Mesendoderm (in vitro differentiated cells): ENCODE results near the gene TAF11L13. TPM values are rescaled to one million over a fixed set of nuclear protein-coding genes. Genes with fewer than 3 reads are reported as not detected.
"Not testable (repeated sequence)": the region's sequence is repeated elsewhere in the genome, so short reads cannot be mapped to it uniquely, and the experiment has no call there.

ENCODE experiments used
- DNase-seq: peaks from one replicate; pipeline ENCODE4 v3.0.0; 2013
- H2AK5ac ChIP-seq: 2 replicates; pipeline ENCODE4 v1.6.1; 2013; ENCODE audit warnings: low read length, inconsistent platforms
- H2BK120ac ChIP-seq: 2 replicates; pipeline ENCODE4 v1.6.1; 2013; ENCODE audit warnings: low read depth, mild to moderate bottlenecking, low read length, moderate library complexity, mixed read lengths
- H2BK15ac ChIP-seq: replicated peaks from 2 replicates; pipeline ENCODE4 v1.6.1; 2013; ENCODE audit warnings: low read depth, mild to moderate bottlenecking, moderate library complexity
- H2BK5ac ChIP-seq: 2 replicates; pipeline ENCODE4 v1.6.1; 2013; ENCODE audit warnings: low read length, inconsistent platforms
- H3K18ac ChIP-seq: 2 replicates; pipeline ENCODE4 v1.6.1; 2013; ENCODE audit warnings: mild to moderate bottlenecking, low read length, mixed read lengths
- H3K23ac ChIP-seq: one replicate; pipeline ENCODE4 v1.6.1; 2013; ENCODE audit warnings: low read length
- H3K27ac ChIP-seq: 2 replicates; pipeline ENCODE4 v1.5.1; 2013; ENCODE audit warnings: low read depth, mild to moderate bottlenecking, inconsistent platforms, low read length, moderate library complexity
- H3K27me3 ChIP-seq: 2 replicates; pipeline ENCODE4 v1.6.1; 2013; ENCODE audit warnings: low read length, control low read depth, mild to moderate bottlenecking, inconsistent platforms; ENCODE audit not compliant: insufficient read depth, poor library complexity
- H3K36me3 ChIP-seq: 2 replicates; pipeline ENCODE4 v1.6.1; 2013; ENCODE audit warnings: low read length, inconsistent platforms; ENCODE audit not compliant: control insufficient read depth, insufficient read depth
- H3K4ac ChIP-seq: one replicate; pipeline ENCODE4 v1.6.1; 2013; ENCODE audit warnings: low read depth, mild to moderate bottlenecking, low read length, moderate library complexity
- H3K4me1 ChIP-seq: 2 replicates; pipeline ENCODE4 v1.6.1; 2013; ENCODE audit warnings: low read depth, low read length, inconsistent platforms; ENCODE audit not compliant: control insufficient read depth
- H3K4me2 ChIP-seq: 2 replicates; pipeline ENCODE4 v1.6.1; 2013; ENCODE audit warnings: low read length
- H3K4me3 ChIP-seq: 2 replicates; pipeline ENCODE4 v1.5.1; 2013; ENCODE audit warnings: mild to moderate bottlenecking, low read length
- H3K56ac ChIP-seq: one replicate; pipeline ENCODE4 v1.6.1; 2013; ENCODE audit warnings: low read length
- H3K79me1 ChIP-seq: 2 replicates; pipeline ENCODE4 v1.6.1; 2013; ENCODE audit warnings: low read length, inconsistent platforms
- H3K79me2 ChIP-seq: 2 replicates; pipeline ENCODE4 v1.6.1; 2013; ENCODE audit warnings: mild to moderate bottlenecking, low read length; ENCODE audit not compliant: control insufficient read depth, insufficient read depth
- H3K9ac ChIP-seq: 2 replicates; pipeline ENCODE4 v1.6.1; 2013; ENCODE audit warnings: low read length, inconsistent platforms
- H4K5ac ChIP-seq: one replicate; pipeline ENCODE4 v1.6.1; 2013; ENCODE audit warnings: low read length
- H4K8ac ChIP-seq: one replicate; pipeline ENCODE4 v1.6.1; 2013; ENCODE audit warnings: low read depth, mild to moderate bottlenecking, control low read depth, low read length, moderate library complexity
- WGBS: extraction: QIAGEN DNeasy Blood & Tissue Kit; methylation state at CpG from one replicate; pipeline ENCODE4 v1.1.7; 2013; ENCODE audit warnings: low lambda C conversion rate, missing lambda C conversion rate; ENCODE audit not compliant: insufficient coverage; ENCODE audit errors: extremely low coverage; 5-methylcytosine and 5-hydroxymethylcytosine counted together
- polyA plus RNA-seq, 2 experiments: library from polyadenylated mRNA; stranded (reverse); fragments of 200-250 nt; gene quantifications; one replicate each; pipeline ENCODE4 v1.2.3, GENCODE V29; 2013

TAF11L13 gene
- polyA plus RNA-seq (2013, experiment 1 of 2) = not detected
- polyA plus RNA-seq (2013, experiment 2 of 2) = not detected

DNA sequence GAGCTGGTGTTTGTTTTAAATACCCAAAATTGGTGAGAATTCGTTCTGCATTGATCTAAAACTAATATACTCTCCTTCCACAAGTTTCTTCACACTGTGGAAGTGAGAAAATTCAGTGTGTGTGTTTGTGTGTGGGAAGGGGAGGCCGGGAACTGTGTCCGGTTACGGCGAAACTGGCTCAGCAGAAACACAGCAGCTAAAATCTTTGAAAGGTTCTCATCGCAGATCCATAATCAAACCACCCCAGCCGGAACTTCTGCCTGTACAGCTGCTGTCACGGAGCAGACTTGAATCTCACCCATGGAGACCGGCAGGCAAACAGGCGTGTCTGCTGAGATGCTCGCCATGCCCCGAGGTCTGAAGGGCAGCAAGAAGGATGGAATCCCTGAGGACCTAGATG lies at the start of gene TAF11L13:
Gene TAF11L13, plus strand, starts transcription at position 301 of the 400 bp plus-strand sequence.
- not testable (repeated sequence) for H4K8ac ChIP-seq, H3K9ac ChIP-seq, H4K5ac ChIP-seq, H3K27ac ChIP-seq, H3K79me2 ChIP-seq, H3K56ac ChIP-seq, H2BK120ac ChIP-seq, H2BK5ac ChIP-seq, H2AK5ac ChIP-seq, H3K36me3 ChIP-seq, H3K27me3 ChIP-seq, H3K79me1 ChIP-seq, H3K23ac ChIP-seq, H2BK15ac ChIP-seq, H3K18ac ChIP-seq, H3K4me3 ChIP-seq, H3K4me1 ChIP-seq, DNase-seq, H3K4me2 ChIP-seq, H3K4ac ChIP-seq
- WGBS = no CpG with 5 or more reads among the region's 12 CpGs

DNA sequence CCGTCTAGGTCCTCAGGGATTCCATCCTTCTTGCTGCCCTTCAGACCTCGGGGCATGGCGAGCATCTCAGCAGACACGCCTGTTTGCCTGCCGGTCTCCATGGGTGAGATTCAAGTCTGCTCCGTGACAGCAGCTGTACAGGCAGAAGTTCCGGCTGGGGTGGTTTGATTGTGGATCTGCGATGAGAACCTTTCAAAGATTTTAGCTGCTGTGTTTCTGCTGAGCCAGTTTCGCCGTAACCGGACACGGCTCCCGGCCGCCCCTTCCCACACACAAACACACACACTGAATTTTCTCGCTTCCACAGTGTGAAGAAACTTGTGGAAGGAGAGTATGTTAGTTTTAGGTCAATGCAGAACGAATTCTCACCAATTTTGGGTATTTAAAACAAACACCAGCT lies 46.2 kb upstream of the TAF11L13 start, which contains the start of gene TAF11L7:
Gene TAF11L7, minus strand, starts transcription at position 101 of the 400 bp plus-strand sequence.
- H3K4me2 ChIP-seq, H2BK120ac ChIP-seq, H2AK5ac ChIP-seq, H3K79me1 ChIP-seq, H3K27me3 ChIP-seq, H3K79me2 ChIP-seq, H2BK15ac ChIP-seq, H3K56ac ChIP-seq, H2BK5ac ChIP-seq, DNase-seq, H3K36me3 ChIP-seq, H3K27ac ChIP-seq, H3K4me1 ChIP-seq, H3K9ac ChIP-seq, H3K23ac ChIP-seq, H4K5ac ChIP-seq, H3K18ac ChIP-seq, H3K4ac ChIP-seq, H4K8ac ChIP-seq, H3K4me3 ChIP-seq: not testable (repeated sequence)
- no CpG with 5 or more reads among the region's 16 CpGs for WGBS

DNA sequence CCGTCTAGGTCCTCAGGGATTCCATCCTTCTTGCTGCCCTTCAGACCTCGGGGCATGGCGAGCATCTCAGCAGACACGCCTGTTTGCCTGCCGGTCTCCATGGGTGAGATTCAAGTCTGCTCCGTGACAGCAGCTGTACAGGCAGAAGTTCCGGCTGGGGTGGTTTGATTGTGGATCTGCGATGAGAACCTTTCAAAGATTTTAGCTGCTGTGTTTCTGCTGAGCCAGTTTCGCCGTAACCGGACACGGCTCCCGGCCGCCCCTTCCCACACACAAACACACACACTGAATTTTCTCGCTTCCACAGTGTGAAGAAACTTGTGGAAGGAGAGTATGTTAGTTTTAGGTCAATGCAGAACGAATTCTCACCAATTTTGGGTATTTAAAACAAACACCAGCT lies 41.0 kb upstream of the TAF11L13 start, which contains the start of gene TAF11L8:
Gene TAF11L8, minus strand, starts transcription at position 101 of the 400 bp plus-strand sequence.
- not testable (repeated sequence) for H3K27ac ChIP-seq, H3K4me1 ChIP-seq, H3K36me3 ChIP-seq, H3K27me3 ChIP-seq, H3K4me2 ChIP-seq, H2AK5ac ChIP-seq, H2BK15ac ChIP-seq, H3K9ac ChIP-seq, H3K79me1 ChIP-seq, H3K18ac ChIP-seq, H4K5ac ChIP-seq, H4K8ac ChIP-seq, H3K23ac ChIP-seq, H3K79me2 ChIP-seq, H3K4ac ChIP-seq, H3K56ac ChIP-seq, H2BK120ac ChIP-seq, H2BK5ac ChIP-seq, DNase-seq, H3K4me3 ChIP-seq
- no CpG with 5 or more reads among the region's 16 CpGs for WGBS

DNA sequence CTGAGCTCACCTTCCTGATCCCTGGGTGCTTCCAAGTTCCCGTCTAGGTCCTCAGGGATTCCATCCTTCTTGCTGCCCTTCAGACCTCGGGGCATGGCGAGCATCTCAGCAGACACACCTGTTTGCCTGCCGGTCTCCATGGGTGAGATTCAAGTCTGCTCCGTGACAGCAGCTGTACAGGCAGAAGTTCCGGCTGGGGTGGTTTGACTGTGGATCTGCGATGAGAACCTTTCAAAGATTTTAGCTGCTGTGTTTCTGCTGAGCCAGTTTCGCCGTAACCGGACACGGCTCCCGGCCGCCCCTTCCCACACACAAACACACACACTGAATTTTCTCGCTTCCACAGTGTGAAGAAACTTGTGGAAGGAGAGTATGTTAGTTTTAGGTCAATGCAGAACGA lies 37.6 kb upstream of the TAF11L13 start, which contains the start of gene TAF11L9:
Gene TAF11L9, minus strand, starts transcription at position 140 of the 400 bp plus-strand sequence.
- H3K23ac ChIP-seq = not testable (repeated sequence)

DNA sequence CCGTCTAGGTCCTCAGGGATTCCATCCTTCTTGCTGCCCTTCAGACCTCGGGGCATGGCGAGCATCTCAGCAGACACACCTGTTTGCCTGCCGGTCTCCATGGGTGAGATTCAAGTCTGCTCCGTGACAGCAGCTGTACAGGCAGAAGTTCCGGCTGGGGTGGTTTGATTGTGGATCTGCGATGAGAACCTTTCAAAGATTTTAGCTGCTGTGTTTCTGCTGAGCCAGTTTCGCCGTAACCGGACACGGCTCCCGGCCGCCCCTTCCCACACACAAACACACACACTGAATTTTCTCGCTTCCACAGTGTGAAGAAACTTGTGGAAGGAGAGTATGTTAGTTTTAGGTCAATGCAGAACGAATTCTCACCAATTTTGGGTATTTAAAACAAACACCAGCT lies 34.2 kb upstream of the TAF11L13 start, which contains the start of gene TAF11L10:
Gene TAF11L10, minus strand, starts transcription at position 101 of the 400 bp plus-strand sequence.
- not testable (repeated sequence) for H3K4me1 ChIP-seq, H3K79me1 ChIP-seq, H3K27me3 ChIP-seq, H3K4me2 ChIP-seq, H2AK5ac ChIP-seq, H3K27ac ChIP-seq, H2BK15ac ChIP-seq, H2BK120ac ChIP-seq, DNase-seq, H4K5ac ChIP-seq, H3K9ac ChIP-seq, H2BK5ac ChIP-seq, H3K56ac ChIP-seq, H3K4ac ChIP-seq, H3K79me2 ChIP-seq, H4K8ac ChIP-seq, H3K36me3 ChIP-seq, H3K4me3 ChIP-seq, H3K18ac ChIP-seq, H3K23ac ChIP-seq
- WGBS = no CpG with 5 or more reads among the region's 15 CpGs

More for the DNA sequence above, 37.6 kb upstream of the TAF11L13 start, which contains the start of gene TAF11L9:
- WGBS = no CpG with 5 or more reads among the region's 15 CpGs
- H3K79me2 ChIP-seq, H2BK120ac ChIP-seq, H2BK5ac ChIP-seq, H2AK5ac ChIP-seq, H2BK15ac ChIP-seq, H4K8ac ChIP-seq, H3K36me3 ChIP-seq, H3K4me2 ChIP-seq, H3K9ac ChIP-seq, H3K4me3 ChIP-seq, H3K18ac ChIP-seq, H3K27me3 ChIP-seq, H3K27ac ChIP-seq, H3K4me1 ChIP-seq, H3K4ac ChIP-seq, H3K56ac ChIP-seq, DNase-seq, H3K79me1 ChIP-seq, H4K5ac ChIP-seq: not testable (repeated sequence)

DNA sequence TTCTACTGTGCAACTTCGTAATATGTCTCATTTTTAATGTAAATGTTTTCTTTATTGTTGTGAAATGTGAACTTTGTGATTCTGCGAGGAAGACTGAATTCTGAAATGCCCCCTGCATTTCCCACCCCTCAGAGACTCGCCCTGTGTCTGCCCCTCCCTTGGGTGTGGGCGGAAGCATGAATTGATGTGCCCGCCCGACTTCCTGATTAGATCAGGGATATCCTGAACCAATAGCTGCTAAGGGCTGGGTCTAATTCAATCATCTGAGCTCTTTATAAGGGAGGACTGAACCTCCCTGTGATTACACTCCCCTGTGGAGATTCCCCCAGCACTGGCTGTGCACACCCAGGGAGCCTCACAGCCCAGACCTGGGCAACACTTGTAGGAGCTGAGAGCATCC lies 28.0 kb upstream of the TAF11L13 start, which contains the start of gene TAF11L11:
Gene TAF11L11, plus strand, starts transcription at position 304 of the 400 bp plus-strand sequence.
- not testable (repeated sequence) for H3K56ac ChIP-seq, H3K27me3 ChIP-seq, H2BK15ac ChIP-seq, H3K4me3 ChIP-seq, H3K36me3 ChIP-seq, H3K9ac ChIP-seq, H3K23ac ChIP-seq, H3K4ac ChIP-seq, H3K4me1 ChIP-seq, H4K5ac ChIP-seq, H2BK5ac ChIP-seq, DNase-seq, H3K4me2 ChIP-seq, H2AK5ac ChIP-seq, H3K18ac ChIP-seq, H3K27ac ChIP-seq, H3K79me2 ChIP-seq, H2BK120ac ChIP-seq, H4K8ac ChIP-seq, H3K79me1 ChIP-seq
- no CpG with 5 or more reads among the region's 6 CpGs for WGBS
